KMS-11 (cell line): ENCODE data around the gene TMEM88.

Experiments used
- H2AFZ ChIP-seq: fragments of 200-600 bp; sonication (generic); 2 replicates; pipeline ENCODE4 v1.6.1; 2016; ENCODE audit warnings: antibody characterized with exemption, mixed run types, low read depth
- H3K27ac ChIP-seq: fragments of 200-600 bp; sonication (generic); 2 replicates; pipeline ENCODE4 v1.6.1; 2016; ENCODE audit warnings: mild to moderate bottlenecking, mixed run types
- H3K27me3 ChIP-seq: fragments of 200-600 bp; sonication (generic); 2 replicates; pipeline ENCODE4 v1.6.1; 2017; ENCODE audit warnings: mild to moderate bottlenecking, low read depth, mixed run types, moderate library complexity; ENCODE audit not compliant: insufficient read depth
- H3K36me3 ChIP-seq: fragments of 200-600 bp; sonication (generic); 2 replicates; pipeline ENCODE4 v1.6.1; 2017; ENCODE audit warnings: mild to moderate bottlenecking, mixed run types; ENCODE audit not compliant: insufficient read depth
- H3K4me1 ChIP-seq: fragments of 200-600 bp; sonication (generic); 2 replicates; pipeline ENCODE4 v1.6.1; 2016; ENCODE audit warnings: mild to moderate bottlenecking, low read depth, mixed run types; ENCODE audit not compliant: poor library complexity, severe bottlenecking
- H3K4me2 ChIP-seq: fragments of 200-600 bp; sonication (generic); 2 replicates; pipeline ENCODE4 v1.7.0; 2016; ENCODE audit warnings: mild to moderate bottlenecking, mixed run types
- H3K4me3 ChIP-seq: fragments of 200-600 bp; sonication (generic); IDR thresholded peaks from 2 replicates; pipeline ENCODE4 v1.6.1; 2017; ENCODE audit warnings: low read depth, low read length, mixed read lengths; ENCODE audit not compliant: insufficient read depth
- H3K79me2 ChIP-seq: fragments of 200-600 bp; sonication (generic); 2 replicates; pipeline ENCODE4 v1.6.1; 2016; ENCODE audit warnings: low read depth, mixed run types; ENCODE audit not compliant: insufficient read depth
- H3K9ac ChIP-seq: fragments of 200-600 bp; sonication (generic); 2 replicates; pipeline ENCODE4 v1.6.1; 2016; ENCODE audit warnings: mild to moderate bottlenecking, mixed run types
- H4K20me1 ChIP-seq: fragments of 200-600 bp; sonication (generic); 2 replicates; pipeline ENCODE4 v1.6.1; 2016; ENCODE audit warnings: mild to moderate bottlenecking, mixed run types; ENCODE audit not compliant: insufficient read depth
- TF ChIP-seq, protein P1 (sequence below): fragments of 200-600 bp; sonication (generic); conservative IDR thresholded peaks from 2 replicates; pipeline ENCODE4 v1.6.1; 2017; ENCODE audit warnings: low read depth, mild to moderate bottlenecking, antibody characterized with exemption, low read length, moderate library complexity, mixed read lengths

Gene TMEM88

GRCh38 chr17:7823581-7824001 lies 31.3 kb upstream of the TMEM88 start:
- Histone ChIP-seq H2AFZ (no peak overlapping the region), H3K36me3 (no peaks in the 10 kb centered on the region), H3K27ac (no peak overlapping the region), H3K4me2 (no peak overlapping the region), H3K4me1 (no peaks in the 10 kb centered on the region), H3K9ac (no peak overlapping the region), H3K27me3 (no peaks in the 10 kb centered on the region), H4K20me1 (no peaks in the 10 kb centered on the region), H3K79me2 (no peaks in the 10 kb centered on the region), H3K4me3 (no peak overlapping the region)
- TF ChIP-seq, protein P1, sequence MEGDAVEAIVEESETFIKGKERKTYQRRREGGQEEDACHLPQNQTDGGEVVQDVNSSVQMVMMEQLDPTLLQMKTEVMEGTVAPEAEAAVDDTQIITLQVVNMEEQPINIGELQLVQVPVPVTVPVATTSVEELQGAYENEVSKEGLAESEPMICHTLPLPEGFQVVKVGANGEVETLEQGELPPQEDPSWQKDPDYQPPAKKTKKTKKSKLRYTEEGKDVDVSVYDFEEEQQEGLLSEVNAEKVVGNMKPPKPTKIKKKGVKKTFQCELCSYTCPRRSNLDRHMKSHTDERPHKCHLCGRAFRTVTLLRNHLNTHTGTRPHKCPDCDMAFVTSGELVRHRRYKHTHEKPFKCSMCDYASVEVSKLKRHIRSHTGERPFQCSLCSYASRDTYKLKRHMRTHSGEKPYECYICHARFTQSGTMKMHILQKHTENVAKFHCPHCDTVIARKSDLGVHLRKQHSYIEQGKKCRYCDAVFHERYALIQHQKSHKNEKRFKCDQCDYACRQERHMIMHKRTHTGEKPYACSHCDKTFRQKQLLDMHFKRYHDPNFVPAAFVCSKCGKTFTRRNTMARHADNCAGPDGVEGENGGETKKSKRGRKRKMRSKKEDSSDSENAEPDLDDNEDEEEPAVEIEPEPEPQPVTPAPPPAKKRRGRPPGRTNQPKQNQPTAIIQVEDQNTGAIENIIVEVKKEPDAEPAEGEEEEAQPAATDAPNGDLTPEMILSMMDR: no peak

GRCh38 chr17:7824021-7824924 lies 30.6 kb upstream of the TMEM88 start:
- no peak overlapping the region for H2AFZ ChIP-seq
- H4K20me1 ChIP-seq: no peaks in the 10 kb centered on the region
- H3K4me2 ChIP-seq: no peak overlapping the region
- no peak overlapping the region for H3K9ac ChIP-seq
- no peak overlapping the region for H3K27ac ChIP-seq
- TF ChIP-seq, protein P1: no peak
- H3K36me3 ChIP-seq: no peaks in the 10 kb centered on the region
- H3K4me3 ChIP-seq: no peak overlapping the region
- no peaks in the 10 kb centered on the region for H3K4me1 ChIP-seq
- H3K79me2 ChIP-seq: no peaks in the 10 kb centered on the region
- no peaks in the 10 kb centered on the region for H3K27me3 ChIP-seq

- Histone ChIP-seq H3K4me1 (no peaks in the 10 kb centered on the region), H4K20me1 (no peaks in the 10 kb centered on the region), H3K27me3 (no peaks in the 10 kb centered on the region), H3K36me3 (no peaks in the 10 kb centered on the region), H3K4me2 (no peak overlapping the region), H3K9ac (no peak overlapping the region), H2AFZ (no peak overlapping the region), H3K79me2 (no peaks in the 10 kb centered on the region), H3K4me3 (no peak overlapping the region), H3K27ac (no peak overlapping the region)
- TF ChIP-seq, protein P1: no peak
These were observed 29.5 kb upstream of the TMEM88 start for GRCh38 chr17:7825206-7825990.

DNA sequence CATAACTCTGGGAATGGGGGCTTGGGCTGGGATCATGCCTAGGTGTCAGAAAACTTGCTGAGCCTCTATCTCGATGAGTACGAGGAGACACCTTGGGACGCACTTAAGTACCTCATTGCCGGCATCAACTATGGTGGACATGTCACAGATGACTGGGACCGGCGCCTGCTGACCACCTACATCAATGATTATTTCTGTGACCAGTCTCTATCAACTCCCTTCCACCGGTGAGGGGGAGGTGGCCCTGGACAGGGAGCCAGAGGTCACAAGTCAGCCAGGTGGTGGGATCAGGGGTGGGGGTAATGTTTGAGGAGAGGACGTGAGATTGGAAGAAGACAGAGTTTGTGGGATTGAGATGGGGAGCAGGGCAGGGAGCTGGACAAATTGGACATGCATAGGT lies 24.2 kb upstream of the TMEM88 start:
- Histone ChIP-seq H3K4me2 (no peak overlapping the region), H4K20me1 (no peaks in the 10 kb centered on the region), H2AFZ (no peak overlapping the region), H3K36me3 (no peaks in the 10 kb centered on the region), H3K27ac (no peak overlapping the region), H3K79me2 (no peaks in the 10 kb centered on the region), H3K4me3 (no peak overlapping the region), H3K4me1 (no peaks in the 10 kb centered on the region), H3K27me3 (no peaks in the 10 kb centered on the region), H3K9ac (no peak overlapping the region)
- TF ChIP-seq, protein P1: no peak
